H9 (cell line): Measurements from ENCODE around the gene ARL16. TPM values are rescaled to one million over a fixed set of nuclear protein-coding genes. Genes with fewer than 3 reads are reported as not detected.

Experiments used
- DNase-seq: peaks from one replicate; pipeline ENCODE4 v3.0.0-alpha.2; 2017
- H2AFZ ChIP-seq: one replicate; pipeline ENCODE4 v1.6.1; 2013; ENCODE audit warnings: mild to moderate bottlenecking, low read length, control low read depth, moderate library complexity
- H2AK5ac ChIP-seq: 2 replicates; pipeline ENCODE4 v1.6.1; 2013; ENCODE audit warnings: low read length, control low read depth, mixed read lengths; ENCODE audit not compliant: insufficient read length
- H2BK120ac ChIP-seq: one replicate; pipeline ENCODE4 v1.6.1; 2013; ENCODE audit warnings: low read depth, mild to moderate bottlenecking, low read length, control low read depth, inconsistent platforms; ENCODE audit not compliant: poor library complexity, severe bottlenecking
- H2BK12ac ChIP-seq: 2 replicates; pipeline ENCODE4 v1.6.1; 2013; ENCODE audit warnings: low read length, control low read depth, mixed read lengths, low read depth; ENCODE audit not compliant: insufficient read length
- H2BK15ac ChIP-seq: 2 replicates; pipeline ENCODE4 v1.6.1; 2013; ENCODE audit warnings: low read depth, low read length, control low read depth
- H2BK20ac ChIP-seq: one replicate; pipeline ENCODE4 v1.6.1; 2013; ENCODE audit warnings: low read depth, mild to moderate bottlenecking, low read length, control low read depth, inconsistent platforms; ENCODE audit not compliant: poor library complexity, severe bottlenecking
- H2BK5ac ChIP-seq: 2 replicates; pipeline ENCODE4 v1.6.1; 2013; ENCODE audit warnings: low read length, control low read depth, mixed read lengths; ENCODE audit not compliant: insufficient read length
- H3K14ac ChIP-seq: 2 replicates; pipeline ENCODE4 v1.6.1; 2013; ENCODE audit warnings: low read length, control low read depth; ENCODE audit not compliant: insufficient read depth
- H3K18ac ChIP-seq: 2 replicates; pipeline ENCODE4 v1.6.1; 2013; ENCODE audit warnings: low read depth, mild to moderate bottlenecking, mixed read lengths, low read length, control low read depth; ENCODE audit not compliant: insufficient read length
- H3K23ac ChIP-seq: 2 replicates; pipeline ENCODE4 v1.6.1; 2013; ENCODE audit warnings: low read length, control low read depth, mixed read lengths, low read depth; ENCODE audit not compliant: insufficient read length
- H3K23me2 ChIP-seq: 2 replicates; pipeline ENCODE4 v1.6.1; 2013; ENCODE audit warnings: low read depth, mild to moderate bottlenecking, mixed read lengths, low read length, control low read depth; ENCODE audit not compliant: insufficient read length, poor library complexity, severe bottlenecking
- H3K27ac ChIP-seq: 2 replicates; pipeline ENCODE4 v1.5.1; 2013; ENCODE audit warnings: low read length, control low read depth, mixed read lengths, low read depth; ENCODE audit not compliant: insufficient read length
- H3K27me3 ChIP-seq: 2 replicates; pipeline ENCODE4 v1.6.1; 2013; ENCODE audit warnings: low read length, control low read depth, inconsistent platforms; ENCODE audit not compliant: insufficient read depth
- H3K4ac ChIP-seq: 2 replicates; pipeline ENCODE4 v1.6.1; 2013; ENCODE audit warnings: low read depth, mild to moderate bottlenecking, control low read depth, inconsistent platforms, low read length, moderate library complexity
- H3K4me1 ChIP-seq: 2 replicates; pipeline ENCODE4 v1.6.1; 2013; ENCODE audit warnings: low read length, control low read depth, inconsistent platforms; ENCODE audit not compliant: insufficient read depth
- H3K4me2 ChIP-seq: 2 replicates; pipeline ENCODE4 v1.6.1; 2013; ENCODE audit warnings: low read length, control low read depth, mixed read lengths; ENCODE audit not compliant: insufficient read length, insufficient read depth
- H3K56ac ChIP-seq: 2 replicates; pipeline ENCODE4 v1.6.1; 2013; ENCODE audit warnings: low read depth, mild to moderate bottlenecking, mixed read lengths, low read length, control low read depth; ENCODE audit not compliant: insufficient read length
- H3K79me1 ChIP-seq: 2 replicates; pipeline ENCODE4 v1.6.1; 2013; ENCODE audit warnings: low read depth, mild to moderate bottlenecking, moderate library complexity, low read length, control low read depth, inconsistent platforms; ENCODE audit not compliant: insufficient read depth, poor library complexity, severe bottlenecking
- H3K79me2 ChIP-seq: 2 replicates; pipeline ENCODE4 v1.6.1; 2013; ENCODE audit warnings: low read length, control low read depth, inconsistent platforms; ENCODE audit not compliant: insufficient read depth
- H3K9ac ChIP-seq: 2 replicates; pipeline ENCODE4 v1.6.1; 2013; ENCODE audit warnings: low read length, control low read depth, mixed read lengths; ENCODE audit not compliant: insufficient read length; ENCODE audit errors: extremely low read depth
- H3K9me3 ChIP-seq: one replicate; pipeline ENCODE4 v1.6.1; 2013; ENCODE audit warnings: low read depth, low read length, inconsistent platforms; ENCODE audit not compliant: control insufficient read depth
- H3T11ph ChIP-seq: one replicate; pipeline ENCODE4 v1.6.1; 2013; ENCODE audit warnings: mild to moderate bottlenecking, low read length, control low read depth, inconsistent platforms
- H4K20me1 ChIP-seq: one replicate; pipeline ENCODE4 v1.6.1; 2013; ENCODE audit not compliant: control insufficient read depth, insufficient read length, insufficient read depth
- H4K5ac ChIP-seq: 2 replicates; pipeline ENCODE4 v1.6.1; 2013; ENCODE audit warnings: low read depth, mild to moderate bottlenecking, mixed read lengths, low read length, control low read depth; ENCODE audit not compliant: insufficient read length
- H4K8ac ChIP-seq: replicated peaks from 2 replicates; pipeline ENCODE4 v1.6.1; 2013; ENCODE audit warnings: low read length, control low read depth, mixed read lengths, low read depth; ENCODE audit not compliant: insufficient read length
- H4K91ac ChIP-seq: 2 replicates; pipeline ENCODE4 v1.6.1; 2013; ENCODE audit warnings: low read depth, mild to moderate bottlenecking, moderate library complexity, mixed read lengths, low read length, control low read depth; ENCODE audit not compliant: insufficient read length
- H3K27ac Mint-ChIP-seq, 3 experiments: 2 replicates in 2 of 3; 3 replicates in 1 of 3; pipeline ENCODE4 v1.8.0; 2020 to 2021; ENCODE audit warnings: mixed read lengths in 3 of 3, mild to moderate bottlenecking in 1 of 3, moderate library complexity in 1 of 3
- H3K27me3 Mint-ChIP-seq: 2 replicates; pipeline ENCODE4 v1.8.0; 2021; ENCODE audit warnings: low read depth, mild to moderate bottlenecking, moderate library complexity, mixed read lengths
- H3K36me3 Mint-ChIP-seq, 3 experiments: 2 replicates in 2 of 3; 3 replicates in 1 of 3; pipeline ENCODE4 v1.8.0; 2020 to 2021; ENCODE audit warnings: low read depth in 3 of 3, mixed read lengths in 3 of 3; ENCODE audit not compliant: insufficient read depth in 1 of 3
- H3K4me1 Mint-ChIP-seq, 2 experiments: 2 replicates each; pipeline ENCODE4 v1.8.0; 2020; ENCODE audit warnings: mixed read lengths in 2 of 2
- H3K4me3 Mint-ChIP-seq, 2 experiments: 2 replicates in 1 of 2; 3 replicates in 1 of 2; pipeline ENCODE4 v1.8.0; 2020 to 2021; ENCODE audit warnings: mild to moderate bottlenecking in 2 of 2, mixed read lengths in 2 of 2, moderate library complexity in 1 of 2
- H3K9me3 Mint-ChIP-seq, 2 experiments: 2 replicates in 1 of 2; 3 replicates in 1 of 2; pipeline ENCODE4 v1.8.0; 2020; ENCODE audit warnings: mild to moderate bottlenecking in 2 of 2, mixed read lengths in 2 of 2, moderate library complexity in 1 of 2
- CTCF ChIP-seq: fragments of 200-600 bp; sonication (generic); conservative IDR thresholded peaks from 3 replicates; pipeline ENCODE4 v1.8.0; 2021; ENCODE audit warnings: antibody characterized with exemption, mild to moderate bottlenecking
- WGBS: extraction: QIAGEN DNeasy Blood & Tissue Kit; methylation state at CpG from one replicate; pipeline ENCODE4 v1.1.7; 2013; ENCODE audit warnings: missing lambda C conversion rate, low lambda C conversion rate, mixed read lengths; ENCODE audit not compliant: insufficient read length; ENCODE audit errors: extremely low coverage; 5-methylcytosine and 5-hydroxymethylcytosine counted together
- total RNA-seq: library from RNA; stranded (reverse); gene quantifications from 2 replicates; pipeline ENCODE4 v1.2.1, GENCODE V29; 2021

The ARL16 gene
- total RNA-seq, 1 experiment from 2014 or later = 58.6 TPM

- H3K27ac Mint-ChIP-seq = no peak overlapping the region
- H4K91ac ChIP-seq = no peak overlapping the region
These were observed 3.0 kb upstream of the ARL16 start for GRCh38 chr17:81686614-81687013.

More at GRCh38 chr17:81686614-81687013, 3.0 kb upstream of the ARL16 start:
- no peak overlapping the region for H3K56ac ChIP-seq
- no peak overlapping the region for H3K23ac ChIP-seq
- no peaks in the 10 kb centered on the region for H3K27me3 Mint-ChIP-seq
- H3K18ac ChIP-seq = no peak overlapping the region
- no peak overlapping the region for H2BK5ac ChIP-seq
- peaks cover 14 to 20% of the 10 kb centered on the region in 2 experiments for H3K4me1 Mint-ChIP-seq
- no peak overlapping the region for H2BK15ac ChIP-seq
- H3K14ac ChIP-seq = no peak overlapping the region
- H3K9ac ChIP-seq = no peak overlapping the region
- peaks cover 10% of the 10 kb centered on the region for H3K23me2 ChIP-seq
- no peaks in the 10 kb centered on the region for H3K9me3 Mint-ChIP-seq
- H3K79me2 ChIP-seq = peaks cover 11% of the 10 kb centered on the region; the same call in 1 of the 2 replicates
- TF ChIP-seq CTCF = no peak
- 0 out of 5 replicates have a peak overlapping the region, but pooled peaks of 1 of the 2 experiments have one; percentile 20 for H3K4me3 Mint-ChIP-seq
- no peak overlapping the region for H4K5ac ChIP-seq
- no peak overlapping the region for H2BK12ac ChIP-seq
- H2AFZ ChIP-seq = no peak overlapping the region
- no peak overlapping the region for H2BK20ac ChIP-seq
- no peak for DNase-seq
- no peak overlapping the region for H3K27ac ChIP-seq
- no CpG with 5 or more reads among the region's 20 CpGs for WGBS
- H4K20me1 ChIP-seq = no peaks in the 10 kb centered on the region
- peaks cover 8% of the 10 kb centered on the region for H3K79me1 ChIP-seq
- H3K27me3 ChIP-seq = no peaks in the 10 kb centered on the region
- H4K8ac ChIP-seq = no peak overlapping the region
- H3T11ph ChIP-seq = no peak overlapping the region
- H2AK5ac ChIP-seq = no peak overlapping the region
- H3K4ac ChIP-seq = no peak overlapping the region
- peaks cover 29 to 57% (median 57%) of the 10 kb centered on the region in 3 experiments for H3K36me3 Mint-ChIP-seq
- H3K4me2 ChIP-seq = no peak overlapping the region
- H3K4me1 ChIP-seq = no peaks in the 10 kb centered on the region
- no peaks in the 10 kb centered on the region for H3K9me3 ChIP-seq
- no peak overlapping the region for H2BK120ac ChIP-seq
